ENCODE results near the gene RPS6KA3.

GRCh38 chrX:20284992-20285391 is 18.3 kb upstream of the RPS6KA3 start:
- TF ChIP-seq, protein P1, sequence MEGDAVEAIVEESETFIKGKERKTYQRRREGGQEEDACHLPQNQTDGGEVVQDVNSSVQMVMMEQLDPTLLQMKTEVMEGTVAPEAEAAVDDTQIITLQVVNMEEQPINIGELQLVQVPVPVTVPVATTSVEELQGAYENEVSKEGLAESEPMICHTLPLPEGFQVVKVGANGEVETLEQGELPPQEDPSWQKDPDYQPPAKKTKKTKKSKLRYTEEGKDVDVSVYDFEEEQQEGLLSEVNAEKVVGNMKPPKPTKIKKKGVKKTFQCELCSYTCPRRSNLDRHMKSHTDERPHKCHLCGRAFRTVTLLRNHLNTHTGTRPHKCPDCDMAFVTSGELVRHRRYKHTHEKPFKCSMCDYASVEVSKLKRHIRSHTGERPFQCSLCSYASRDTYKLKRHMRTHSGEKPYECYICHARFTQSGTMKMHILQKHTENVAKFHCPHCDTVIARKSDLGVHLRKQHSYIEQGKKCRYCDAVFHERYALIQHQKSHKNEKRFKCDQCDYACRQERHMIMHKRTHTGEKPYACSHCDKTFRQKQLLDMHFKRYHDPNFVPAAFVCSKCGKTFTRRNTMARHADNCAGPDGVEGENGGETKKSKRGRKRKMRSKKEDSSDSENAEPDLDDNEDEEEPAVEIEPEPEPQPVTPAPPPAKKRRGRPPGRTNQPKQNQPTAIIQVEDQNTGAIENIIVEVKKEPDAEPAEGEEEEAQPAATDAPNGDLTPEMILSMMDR (IDR thresholded peaks at IDR 0.05) = no peak
- no peak for TF ChIP-seq POLR2A (IDR thresholded peaks at IDR 0.05)

All from right lobe of liver (tissue), 4 donors.